ENCODE measurements around the gene PNPLA7. TPM values are rescaled to one million over a fixed set of nuclear protein-coding genes. Genes with fewer than 3 reads are reported as not detected.

PNPLA7 gene
- total and polyA plus RNA-seq, 2 of the 8 experiments (the other 6 are each of a cell fraction or from before 2014, with no cell fraction given) = 0.35 to 0.47 TPM

DNA sequence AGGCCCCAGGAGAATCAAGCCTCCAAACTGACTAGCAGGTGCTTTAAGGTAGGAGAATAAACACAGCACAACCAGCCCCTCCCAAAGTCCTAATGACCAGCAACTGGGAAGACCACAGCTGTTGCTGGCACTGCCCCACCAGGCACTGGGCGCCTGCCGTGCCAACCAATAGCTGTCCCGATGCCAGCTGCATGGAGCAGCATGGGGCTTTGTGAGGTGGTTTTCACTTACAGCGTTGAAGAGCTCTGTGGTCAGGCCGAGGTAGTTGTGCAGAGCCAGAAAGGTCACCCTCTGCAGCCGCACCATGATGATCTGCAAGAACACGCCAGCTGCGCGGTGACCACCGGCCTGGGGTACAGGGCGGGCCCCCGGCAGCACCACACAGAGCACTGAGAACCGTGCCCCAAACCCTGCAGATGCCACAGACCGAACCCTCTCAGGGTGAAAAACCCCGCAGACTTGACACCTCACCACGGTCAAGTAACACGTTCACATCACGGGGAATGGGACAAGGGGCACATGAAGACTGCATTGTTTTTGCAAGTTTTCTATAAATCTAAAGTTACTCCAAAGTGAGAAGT lies 28.7 kb downstream of the PNPLA7 start (continued):
- TF ChIP-seq RNF2 (IDR thresholded peaks at IDR 0.05; ENCODE audit: borderline replicate concordance, low read depth, low read length, missing control alignments, poor library complexity, severe bottlenecking) = no peak

All from H1 (cell line).